ENCODE results near the gene EPHA2. TPM values are rescaled to one million over a fixed set of nuclear protein-coding genes. Genes with fewer than 3 reads are reported as not detected.
A peak's percentile ranks its signal among the peaks of the same experiment; 100 is the strongest.
"Not testable (repeated sequence)": the region's sequence is repeated elsewhere in the genome, so short reads cannot be mapped to it uniquely, and the experiment has no call there.

The EPHA2 gene
- total RNA-seq, 2 experiments from 2014 or later: 0.22 TPM; not detected in 1

- intact Hi-C loops (cut with DNase I, micrococcal nuclease): no loop called here
- Mint-ChIP-seq H3K27me3 (no peaks in the 10 kb centered on the region), H3K4me3 (no peak overlapping the region), H3K27ac (no peak overlapping the region), H3K36me3 (ENCODE audit: low read depth) (no peaks in the 10 kb centered on the region), H3K4me1 (ENCODE audit: low read depth) (peaks cover 38% of the 10 kb centered on the region), H3K9me3 (no peaks in the 10 kb centered on the region)
- peaks cover 38% of the 10 kb centered on the region for H3K4me1 ChIP-seq (ENCODE audit: insufficient read depth, low read length)
- POLR2A ChIA-PET: no interaction called here
- no peak overlapping the region for H3K27ac ChIP-seq (ENCODE audit: low read depth in 1 of 2, low read length in 2 of 2)
- no peak for TF ChIP-seq CTCF (IDR thresholded peaks at IDR 0.05)
- DNase-seq (no peak), ATAC-seq (ENCODE audit: poor library complexity) (no peak)
- H3K36me3 ChIP-seq (ENCODE audit: insufficient read depth, low read length): no peaks in the 10 kb centered on the region
- no peak overlapping the region for H3K4me3 ChIP-seq (ENCODE audit: low read length)
- H3K27me3 ChIP-seq (ENCODE audit: control insufficient read depth in 1 of 2, insufficient read depth in 2 of 2, low read length in 2 of 2): no peaks in the 10 kb centered on the region
- no peaks in the 10 kb centered on the region for H3K9me3 ChIP-seq (ENCODE audit: control insufficient read depth in 1 of 2, insufficient read depth in 1 of 2, low read length in 2 of 2)
- CTCF ChIA-PET: no interaction called here
Measured at GRCh38 chr1:16170283-16170673, 14.4 kb upstream of the EPHA2 start.

GRCh38 chr1:16168622-16169360 lies 12.9 kb upstream of the EPHA2 start:
- no peak for ATAC-seq (ENCODE audit: poor library complexity)
- H3K27me3 Mint-ChIP-seq: no peaks in the 10 kb centered on the region
- intact Hi-C loops (cut with DNase I, micrococcal nuclease): loop anchor here in 1 of 2 experiments (1.0 kb wide), 1 partner anchor 12 kb away; the partner anchor contains the start of gene EPHA2

GRCh38 chr1:16168144-16168495 lies 12.3 kb upstream of the EPHA2 start:
- H3K9me3 Mint-ChIP-seq; ATAC-seq (ENCODE audit: poor library complexity); H3K27ac ChIP-seq (ENCODE audit: low read depth in 1 of 2, low read length in 2 of 2); H3K9me3 ChIP-seq (ENCODE audit: control insufficient read depth in 1 of 2, insufficient read depth in 1 of 2, low read length in 2 of 2); H3K27me3 Mint-ChIP-seq; H3K36me3 ChIP-seq (ENCODE audit: insufficient read depth, low read length); H3K27me3 ChIP-seq (ENCODE audit: control insufficient read depth in 1 of 2, insufficient read depth in 2 of 2, low read length in 2 of 2); CTCF ChIA-PET; DNase-seq; H3K36me3 Mint-ChIP-seq (ENCODE audit: low read depth): not testable (repeated sequence)
- Histone ChIP-seq H3K4me1 (ENCODE audit: insufficient read depth, low read length) (peaks cover 56% of the 10 kb centered on the region), H3K4me3 (ENCODE audit: low read length) (peak overlapping the region; percentile 55)
- Mint-ChIP-seq H3K4me1 (ENCODE audit: low read depth) (peaks cover 54% of the 10 kb centered on the region), H3K27ac (peak overlapping the region; percentile 16), H3K4me3 (peak overlapping the region; percentile 70)
- POLR2A ChIA-PET: interaction anchor here (0.9 to 1.4 kb wide), 4 partner anchors 8 to 49 kb away, joined by 3 to 5 read pairs (median 4); partner anchors contain the start of gene EPHA2
- intact Hi-C loops (cut with DNase I, micrococcal nuclease): loop anchor here in 1 of 2 experiments (1.0 kb wide), 1 partner anchor 12 kb away; the partner anchor contains the start of gene EPHA2

More at GRCh38 chr1:16168622-16169360, 12.9 kb upstream of the EPHA2 start:
- H3K27ac Mint-ChIP-seq: peak overlapping the region; percentile 16
- H3K27me3 ChIP-seq (ENCODE audit: control insufficient read depth in 1 of 2, insufficient read depth in 2 of 2, low read length in 2 of 2): no peaks in the 10 kb centered on the region
- no peaks in the 10 kb centered on the region for H3K9me3 ChIP-seq (ENCODE audit: control insufficient read depth in 1 of 2, insufficient read depth in 1 of 2, low read length in 2 of 2)
- peaks cover 49% of the 10 kb centered on the region for H3K4me1 Mint-ChIP-seq (ENCODE audit: low read depth)
- H3K36me3 ChIP-seq (ENCODE audit: insufficient read depth, low read length): no peaks in the 10 kb centered on the region
- CTCF ChIA-PET: no interaction called here
- H3K4me3 ChIP-seq (ENCODE audit: low read length): no peak overlapping the region
- H3K4me1 ChIP-seq (ENCODE audit: insufficient read depth, low read length): peaks cover 51% of the 10 kb centered on the region
- peak overlapping the region; percentile 70 for H3K4me3 Mint-ChIP-seq
- DNase-seq: peak in 2 of 14 experiments; percentile 26 to 33
- no peaks in the 10 kb centered on the region for H3K36me3 Mint-ChIP-seq (ENCODE audit: low read depth)
- no peaks in the 10 kb centered on the region for H3K9me3 Mint-ChIP-seq
- H3K27ac ChIP-seq (ENCODE audit: low read depth in 1 of 2, low read length in 2 of 2): no peak overlapping the region
- TF ChIP-seq CTCF (IDR thresholded peaks at IDR 0.05): no peak
- POLR2A ChIA-PET: interaction anchor here (1.0 to 1.4 kb wide), 2 partner anchors 9 to 22 kb away, joined by 3 to 5 read pairs; no protein-coding TSS in a partner anchor

Measured in CD4-positive, alpha-beta T cell (primary cell).